ENCODE results near the gene IFNE.

GRCh38 chr9:21482213-21482612, at the start of gene IFNE:
- TF ChIP-seq EP300 (IDR thresholded peaks at IDR 0.05; ENCODE audit: low read depth) = no peak
- no peak for TF ChIP-seq POLR2A (IDR thresholded peaks at IDR 0.05)
- no peak for TF ChIP-seq POLR2AphosphoS5 (IDR thresholded peaks at IDR 0.05)
